ENCODE data around the gene PRICKLE2. TPM values are rescaled to one million over a fixed set of nuclear protein-coding genes. Genes with fewer than 3 reads are reported as not detected.

Gene PRICKLE2
- total RNA-seq, 1 experiment from 2014 or later = 3.2 TPM

DNA sequence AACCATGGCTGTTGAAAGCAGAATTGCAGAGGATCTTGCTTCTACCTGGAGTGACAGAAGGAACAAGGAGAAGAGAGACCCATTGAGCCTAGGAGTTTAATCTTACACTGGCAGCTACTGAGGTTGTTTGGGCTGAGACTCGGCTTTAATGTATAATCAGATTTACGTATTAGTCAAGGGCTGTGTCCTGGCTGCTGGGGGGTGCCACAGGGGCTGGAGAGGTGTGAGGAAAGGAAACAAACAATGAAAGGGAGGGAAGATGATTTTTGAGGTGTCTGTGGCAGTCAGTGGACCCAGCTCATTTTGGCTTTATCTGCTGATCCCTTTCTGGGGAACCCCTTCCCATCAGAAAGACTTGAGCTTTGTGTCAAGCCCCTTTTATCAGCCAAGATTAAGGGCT lies 95.7 kb downstream of the PRICKLE2 start:
- H3K79me1 ChIP-seq (ENCODE audit: insufficient read depth, low read depth, low read length, poor library complexity, severe bottlenecking) = no peaks in the 10 kb centered on the region
- H2BK12ac ChIP-seq (ENCODE audit: insufficient read length, low read depth, low read length) = no peak overlapping the region
- H3K27ac Mint-ChIP-seq = no peak overlapping the region; a peak in 1 of 7 replicates
- H3K79me2 ChIP-seq (ENCODE audit: insufficient read depth, low read length) = no peaks in the 10 kb centered on the region
- no peak for DNase-seq
- no peak overlapping the region for H4K8ac ChIP-seq (replicated peaks; ENCODE audit: insufficient read length, low read depth, low read length)
- H3K27ac ChIP-seq (ENCODE audit: insufficient read length, low read depth, low read length) = no peak overlapping the region
- no peaks in the 10 kb centered on the region for H3K9me3 ChIP-seq (ENCODE audit: control insufficient read depth, low read depth, low read length)
- no peaks in the 10 kb centered on the region for H3K27me3 ChIP-seq (ENCODE audit: insufficient read depth, low read length)
- H4K91ac ChIP-seq (ENCODE audit: insufficient read length, low read depth, low read length) = no peak overlapping the region
- no peak overlapping the region for H2AFZ ChIP-seq (ENCODE audit: low read length)
- no peak overlapping the region for H3K9ac ChIP-seq (ENCODE audit: extremely low read depth, insufficient read length, low read length)
- H3K9me3 Mint-ChIP-seq = no peaks in the 10 kb centered on the region
- no peak overlapping the region for H2BK5ac ChIP-seq (ENCODE audit: insufficient read length, low read length)
- peaks cover 0 to 4% (median 0%) of the 10 kb centered on the region in 3 experiments; a peak in 2 of 7 replicates for H3K36me3 Mint-ChIP-seq (ENCODE audit: insufficient read depth in 1 of 3, low read depth in 3 of 3)
- no peak overlapping the region for H4K5ac ChIP-seq (ENCODE audit: insufficient read length, low read depth, low read length)
- no peaks in the 10 kb centered on the region for H3K23me2 ChIP-seq (ENCODE audit: insufficient read length, low read depth, low read length, poor library complexity, severe bottlenecking)
- no peak overlapping the region for H3K4me3 Mint-ChIP-seq
- peaks cover 25 to 27% of the 10 kb centered on the region in 2 experiments for H3K4me1 Mint-ChIP-seq
- no peaks in the 10 kb centered on the region for H3K4me1 ChIP-seq (ENCODE audit: insufficient read depth, low read length)
- no peak overlapping the region for H2BK15ac ChIP-seq (ENCODE audit: low read depth, low read length)
- no peak overlapping the region for H2AK5ac ChIP-seq (ENCODE audit: insufficient read length, low read length)
- no peaks in the 10 kb centered on the region for H4K20me1 ChIP-seq (ENCODE audit: control insufficient read depth, insufficient read depth, insufficient read length)
- H3T11ph ChIP-seq (ENCODE audit: low read length) = no peak overlapping the region
- H3K4me2 ChIP-seq (ENCODE audit: insufficient read depth, insufficient read length, low read length) = no peak overlapping the region
- no CpG with 5 or more reads among the region's 2 CpGs for WGBS (ENCODE audit: extremely low coverage, insufficient read length, low lambda C conversion rate)
- TF ChIP-seq, protein P1, sequence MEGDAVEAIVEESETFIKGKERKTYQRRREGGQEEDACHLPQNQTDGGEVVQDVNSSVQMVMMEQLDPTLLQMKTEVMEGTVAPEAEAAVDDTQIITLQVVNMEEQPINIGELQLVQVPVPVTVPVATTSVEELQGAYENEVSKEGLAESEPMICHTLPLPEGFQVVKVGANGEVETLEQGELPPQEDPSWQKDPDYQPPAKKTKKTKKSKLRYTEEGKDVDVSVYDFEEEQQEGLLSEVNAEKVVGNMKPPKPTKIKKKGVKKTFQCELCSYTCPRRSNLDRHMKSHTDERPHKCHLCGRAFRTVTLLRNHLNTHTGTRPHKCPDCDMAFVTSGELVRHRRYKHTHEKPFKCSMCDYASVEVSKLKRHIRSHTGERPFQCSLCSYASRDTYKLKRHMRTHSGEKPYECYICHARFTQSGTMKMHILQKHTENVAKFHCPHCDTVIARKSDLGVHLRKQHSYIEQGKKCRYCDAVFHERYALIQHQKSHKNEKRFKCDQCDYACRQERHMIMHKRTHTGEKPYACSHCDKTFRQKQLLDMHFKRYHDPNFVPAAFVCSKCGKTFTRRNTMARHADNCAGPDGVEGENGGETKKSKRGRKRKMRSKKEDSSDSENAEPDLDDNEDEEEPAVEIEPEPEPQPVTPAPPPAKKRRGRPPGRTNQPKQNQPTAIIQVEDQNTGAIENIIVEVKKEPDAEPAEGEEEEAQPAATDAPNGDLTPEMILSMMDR (conservative IDR thresholded peaks at IDR 0.05) = no peak
- no peak overlapping the region for H3K4ac ChIP-seq (ENCODE audit: low read depth, low read length)
- no peak overlapping the region for H2BK120ac ChIP-seq (ENCODE audit: low read depth, low read length, poor library complexity, severe bottlenecking)
- H3K27me3 Mint-ChIP-seq (ENCODE audit: low read depth) = no peaks in the 10 kb centered on the region
- H3K18ac ChIP-seq (ENCODE audit: insufficient read length, low read depth, low read length) = no peak overlapping the region
- H3K56ac ChIP-seq (ENCODE audit: insufficient read length, low read depth, low read length) = no peak overlapping the region
- no peak overlapping the region for H3K23ac ChIP-seq (ENCODE audit: insufficient read length, low read depth, low read length)
- no peak overlapping the region for H2BK20ac ChIP-seq (ENCODE audit: low read depth, low read length, poor library complexity, severe bottlenecking)
- H3K14ac ChIP-seq (ENCODE audit: insufficient read depth, low read length) = no peak overlapping the region
